Right ventricle myocardium superior (tissue), 1 donor: Measurements from ENCODE around the gene TMEM250. TPM values are rescaled to one million over a fixed set of nuclear protein-coding genes. Genes with fewer than 3 reads are reported as not detected.
"Not testable (repeated sequence)": the region's sequence is repeated elsewhere in the genome, so short reads cannot be mapped to it uniquely, and the experiment has no call there.

Source experiments
- ATAC-seq: fragments of 200-7000 bp; cut with Tn5 transposase; one replicate; pipeline ENCODE4 v1.9.1; 2020; ENCODE audit warnings: mild to moderate bottlenecking; ENCODE audit not compliant: poor library complexity
- DNase-seq: peaks from one replicate; pipeline ENCODE4 v3.0.0-alpha.2; 2020
- intact Hi-C: fragments of 100-400 bp; cut with DNase I; formaldehyde crosslinking; loops from one replicate; pipeline ENCODE4 v1.11.2; 2022
- total RNA-seq: library from RNA; stranded (reverse); fragmentation: NEBNext Ultra II Directional; extraction: Animal tissue kit (Norgen Biotek cat#: 25700); gene quantifications from one replicate; pipeline ENCODE4 v1.2.1, GENCODE V29; 2021
- donor health status: DM: no; HTN: yes; CAD: no; lungs with severe emphysema.

Gene TMEM250
- total RNA-seq, 1 donor from 2014 or later = 16.4 TPM

GRCh38 chr9:136103651-136104487 is 14.8 kb downstream of the TMEM250 start:
- DNase-seq (no peak), ATAC-seq (no peak)
- intact Hi-C loops = no loop called here

- ATAC-seq, intact Hi-C loops, DNase-seq: not testable (repeated sequence)
Observed at GRCh38 chr9:136101615-136102074, 17.0 kb downstream of the TMEM250 start.

DNA sequence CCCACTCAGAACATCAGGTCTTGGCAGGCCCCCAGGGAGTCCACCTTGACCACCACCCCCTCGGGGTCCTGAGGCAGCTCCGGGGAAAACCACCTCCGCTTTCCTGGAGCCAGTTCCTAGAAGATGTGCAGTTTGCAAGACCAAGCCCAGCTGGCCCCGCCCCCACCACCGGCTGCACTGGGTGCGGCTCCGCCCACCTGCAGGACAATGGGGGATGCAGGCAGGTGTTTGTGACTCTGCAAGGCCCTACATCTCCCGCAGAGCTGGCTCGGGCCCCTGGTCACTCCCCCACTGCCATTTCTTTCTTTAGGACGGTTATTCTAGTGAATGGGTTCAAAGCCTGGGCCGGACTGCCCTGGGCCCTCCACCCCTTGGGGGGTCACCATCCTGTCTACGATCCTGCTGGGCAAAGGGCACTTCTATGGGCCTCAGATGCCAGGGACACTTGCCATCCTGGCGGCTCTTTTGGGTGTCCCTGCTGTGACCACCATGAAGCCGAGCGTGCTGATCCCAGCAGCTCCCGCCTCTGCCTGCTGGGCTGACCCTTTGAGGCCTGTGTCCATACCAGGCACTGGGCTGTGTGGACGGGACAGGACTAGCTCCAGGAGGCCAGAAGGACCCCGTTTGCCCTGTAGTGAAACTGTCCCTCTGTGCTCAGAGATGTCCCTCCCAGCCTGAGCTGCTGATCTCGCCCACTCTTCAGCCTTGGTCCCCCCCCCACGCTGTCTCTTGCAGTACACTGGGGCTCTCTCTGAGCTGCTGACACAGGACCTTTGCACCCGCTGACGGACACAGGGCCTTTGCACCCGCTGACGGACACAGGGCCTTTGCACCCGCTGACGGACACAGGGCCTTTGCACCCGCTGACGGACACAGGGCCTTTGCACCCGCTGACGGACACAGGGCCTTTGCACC is 17.7 kb downstream of the TMEM250 start:
- no peak for ATAC-seq
- DNase-seq = no peak
- intact Hi-C loops = no loop called here

DNA sequence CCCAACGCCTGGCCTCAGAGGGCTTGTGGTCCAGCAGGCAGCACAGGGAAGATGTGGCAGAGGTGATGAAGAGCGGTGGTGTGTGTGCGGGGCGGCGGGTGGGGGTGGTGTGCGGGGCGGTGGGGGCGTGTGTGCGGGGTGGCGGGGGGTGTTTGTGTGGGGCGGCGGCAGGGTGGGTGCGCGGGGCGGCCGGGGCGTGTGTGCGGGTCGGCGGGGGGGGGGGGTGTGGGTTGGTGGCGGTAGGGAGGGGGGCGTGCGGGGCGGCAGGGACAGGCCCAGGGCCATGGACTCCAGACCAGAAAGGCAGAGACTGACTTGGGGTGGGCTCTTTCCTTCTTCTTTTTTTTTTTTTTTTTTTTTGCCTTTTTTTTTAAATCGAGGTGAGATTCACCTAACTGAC is 19.1 kb downstream of the TMEM250 start:
- ATAC-seq (no peak), DNase-seq (no peak)
- intact Hi-C loops = no loop called here

DNA sequence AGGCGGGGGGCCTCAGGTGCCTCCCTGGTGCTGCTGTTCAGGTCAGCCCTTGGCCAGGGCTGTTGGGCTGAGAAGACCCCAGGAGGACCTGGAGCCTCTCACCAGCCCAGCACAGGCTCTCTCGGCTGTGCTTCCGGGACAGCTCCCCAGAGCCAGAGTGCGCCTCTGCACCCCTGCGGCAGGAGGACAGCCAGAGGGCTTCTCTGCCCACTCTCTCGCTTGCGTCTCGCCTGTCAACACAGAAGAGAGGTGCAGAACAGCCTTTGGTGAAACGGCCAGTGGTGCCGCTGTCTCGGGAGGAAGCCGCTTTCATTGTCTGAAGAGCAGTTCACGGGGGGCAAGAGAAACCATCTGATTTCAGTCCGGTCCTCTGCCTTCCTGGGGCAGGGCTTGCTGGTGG is 19.8 kb downstream of the TMEM250 start:
- DNase-seq (peak; percentile 55), ATAC-seq (peak; percentile 6)
- intact Hi-C loops = no loop called here

- ATAC-seq (no peak), DNase-seq (no peak)
- intact Hi-C loops = no loop called here
Observed at GRCh38 chr9:136098210-136098609, 20.5 kb downstream of the TMEM250 start.

- ATAC-seq = no peak
Observed at GRCh38 chr9:136096505-136097001, 22.1 kb downstream of the TMEM250 start.

DNA sequence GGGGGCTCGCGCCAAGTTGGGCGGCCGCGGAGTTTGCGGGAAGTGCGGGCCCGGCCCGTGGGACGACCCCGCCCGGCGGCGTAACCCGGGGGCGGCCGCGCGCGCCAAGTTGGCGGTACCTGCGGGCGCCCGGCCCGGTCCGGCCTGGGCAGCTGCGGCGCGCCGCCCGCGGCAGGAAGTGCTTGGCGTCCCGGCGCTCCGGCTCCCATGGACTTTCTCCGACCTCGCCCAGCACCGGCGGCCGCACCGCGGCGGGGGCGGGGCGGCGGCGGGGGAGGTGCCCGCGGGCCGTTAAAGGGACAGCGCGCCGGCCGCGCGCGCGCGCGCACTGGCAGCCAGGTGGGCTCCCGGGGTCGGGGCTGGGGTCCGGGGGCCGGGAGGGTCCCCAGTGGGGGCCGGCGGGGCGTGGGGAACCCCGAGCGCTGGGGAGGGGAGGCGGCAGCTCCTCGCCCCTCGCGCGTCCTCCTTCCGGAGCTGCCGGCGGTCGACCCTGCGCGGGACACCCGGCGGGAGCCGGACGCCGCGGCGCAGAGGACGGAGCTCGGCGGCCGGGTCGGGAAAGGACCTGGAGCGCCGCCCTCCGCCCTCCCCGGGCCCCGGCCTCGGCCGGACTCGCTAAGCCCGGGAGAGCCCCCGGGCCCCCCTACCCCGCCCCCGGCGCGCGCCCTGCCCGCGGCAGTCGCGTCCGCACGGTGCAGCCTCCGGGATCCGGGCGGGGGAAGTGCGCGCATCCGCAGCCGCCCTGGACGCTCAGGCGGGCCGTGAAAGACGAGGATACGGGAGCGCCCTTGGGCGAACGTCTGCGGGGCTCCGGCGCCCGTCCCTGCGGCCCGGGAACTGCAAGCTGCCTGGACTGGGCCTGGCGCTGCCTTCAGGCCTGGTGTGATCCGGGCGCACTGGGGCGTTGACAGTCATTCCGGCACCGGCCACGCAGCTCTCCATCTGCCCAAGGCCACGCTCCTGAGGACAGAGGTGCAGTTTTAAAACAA is 23.3 kb downstream of the TMEM250 start, which contains the start of gene NACC2:
Gene NACC2, minus strand, starts transcription at position 220 of the 989 bp plus-strand sequence. CDS start 44,768 bp downstream, outside the sequence.
- peak; percentile 46 for ATAC-seq
- peak; percentile 87 for DNase-seq
- intact Hi-C loops = no loop called here

More at GRCh38 chr9:136096505-136097001, 22.1 kb downstream of the TMEM250 start:
- DNase-seq = no peak
- intact Hi-C loops = no loop called here

DNA sequence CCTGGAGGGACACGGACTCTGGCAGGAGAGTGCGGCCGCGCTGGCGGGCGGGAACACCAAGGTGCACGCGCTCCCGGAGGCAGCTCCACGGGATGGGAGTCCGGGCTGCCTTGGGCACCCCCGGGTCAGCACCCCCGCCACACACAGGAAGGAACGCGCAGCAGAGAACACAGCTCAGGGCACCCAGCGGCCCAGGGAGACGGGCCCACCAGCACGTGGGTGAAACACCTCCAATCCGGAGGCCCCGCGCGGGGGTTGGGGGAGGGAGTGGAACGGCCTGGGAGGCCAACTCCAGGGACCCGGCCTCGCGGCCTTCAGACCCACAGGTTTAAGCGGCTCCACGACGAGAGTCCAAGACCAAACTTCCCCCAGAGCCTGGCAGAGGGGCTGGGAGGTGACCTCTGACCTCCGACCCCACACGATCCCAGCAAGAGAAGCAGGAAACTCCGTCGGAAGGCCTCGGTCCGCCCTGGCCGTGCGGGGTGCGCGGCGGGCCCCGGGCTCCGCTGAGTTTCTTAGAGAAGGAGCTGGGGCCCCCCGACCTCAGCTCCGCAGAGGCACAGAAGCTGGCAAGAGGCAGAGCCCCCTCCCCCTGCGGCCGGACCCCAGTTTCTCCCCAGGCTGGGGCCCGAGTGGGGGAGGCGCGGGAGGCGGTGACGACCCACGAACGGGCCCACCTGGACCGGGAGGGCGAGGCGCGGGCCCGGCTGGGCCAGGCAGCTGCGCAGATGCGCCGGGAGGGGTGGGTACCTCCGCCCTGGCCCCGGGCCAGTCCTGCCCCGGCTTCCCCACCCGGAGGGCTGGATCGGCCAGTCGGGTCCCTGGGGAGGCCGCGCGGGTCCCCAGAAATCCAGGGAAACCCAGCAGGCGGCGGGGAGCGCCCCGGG is 24.4 kb downstream of the TMEM250 start:
- peak; percentile 90 for DNase-seq
- intact Hi-C loops = no loop called here

DNA sequence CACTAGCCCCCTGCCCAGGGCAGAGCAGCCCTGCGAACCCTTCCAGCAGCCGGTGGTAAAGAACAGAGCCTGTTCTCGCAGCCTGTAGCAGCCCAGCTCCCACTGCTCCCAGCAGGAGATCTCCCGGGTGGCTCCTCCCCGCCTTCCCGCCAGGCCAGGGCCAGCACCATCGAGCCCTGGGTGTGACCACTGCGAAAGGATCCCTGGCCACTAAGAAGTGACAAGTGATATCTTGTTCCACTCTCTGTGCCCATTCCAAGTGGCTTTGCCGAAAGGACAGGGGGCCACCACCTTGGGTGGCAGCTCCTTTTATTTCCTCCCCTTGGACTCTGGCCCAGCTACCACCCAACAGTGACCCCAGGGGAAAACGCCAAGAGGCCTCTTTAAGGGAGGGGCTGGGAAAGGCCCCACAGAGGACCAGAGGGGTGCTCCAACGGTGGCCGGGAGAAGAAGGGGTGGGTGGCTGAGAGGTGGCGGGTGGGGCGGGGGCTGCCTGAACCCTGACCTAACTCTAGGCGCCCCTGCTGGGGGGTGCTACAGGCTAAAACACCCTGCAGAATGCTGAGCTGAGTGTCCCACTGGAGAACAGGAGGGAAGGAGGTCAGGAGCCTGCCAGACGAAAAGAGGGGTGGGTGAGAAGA is 25.2 kb downstream of the TMEM250 start:
- intact Hi-C loops = no loop called here
- peak; percentile 36 for ATAC-seq
- peak; percentile 73 for DNase-seq

More for the DNA sequence above, 24.4 kb downstream of the TMEM250 start:
- peak; percentile 70 for ATAC-seq

DNA sequence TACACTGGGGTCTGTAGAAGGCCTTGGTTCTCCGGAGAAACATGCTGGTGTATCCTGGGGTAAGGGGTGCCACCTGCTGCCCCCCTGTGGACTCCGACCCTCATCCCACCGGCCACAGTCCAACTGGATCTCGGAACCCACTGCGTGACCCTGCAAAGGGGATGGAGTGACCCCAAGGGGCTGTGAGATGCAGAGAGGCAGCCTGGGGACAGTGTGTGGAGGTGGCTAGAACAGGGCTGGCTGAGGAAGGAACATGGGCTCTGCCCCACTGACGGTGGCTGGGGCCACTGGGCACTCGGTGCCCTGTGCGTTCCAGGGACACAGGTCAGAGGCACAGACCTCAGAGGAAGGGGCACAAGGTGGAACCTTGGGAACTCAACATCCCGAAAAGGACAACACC is 25.9 kb downstream of the TMEM250 start:
- intact Hi-C loops = no loop called here
- no peak for DNase-seq
- ATAC-seq = no peak

- intact Hi-C loops = no loop called here
- no peak for ATAC-seq
Observed at GRCh38 chr9:136092353-136092650, 26.4 kb downstream of the TMEM250 start.

DNA sequence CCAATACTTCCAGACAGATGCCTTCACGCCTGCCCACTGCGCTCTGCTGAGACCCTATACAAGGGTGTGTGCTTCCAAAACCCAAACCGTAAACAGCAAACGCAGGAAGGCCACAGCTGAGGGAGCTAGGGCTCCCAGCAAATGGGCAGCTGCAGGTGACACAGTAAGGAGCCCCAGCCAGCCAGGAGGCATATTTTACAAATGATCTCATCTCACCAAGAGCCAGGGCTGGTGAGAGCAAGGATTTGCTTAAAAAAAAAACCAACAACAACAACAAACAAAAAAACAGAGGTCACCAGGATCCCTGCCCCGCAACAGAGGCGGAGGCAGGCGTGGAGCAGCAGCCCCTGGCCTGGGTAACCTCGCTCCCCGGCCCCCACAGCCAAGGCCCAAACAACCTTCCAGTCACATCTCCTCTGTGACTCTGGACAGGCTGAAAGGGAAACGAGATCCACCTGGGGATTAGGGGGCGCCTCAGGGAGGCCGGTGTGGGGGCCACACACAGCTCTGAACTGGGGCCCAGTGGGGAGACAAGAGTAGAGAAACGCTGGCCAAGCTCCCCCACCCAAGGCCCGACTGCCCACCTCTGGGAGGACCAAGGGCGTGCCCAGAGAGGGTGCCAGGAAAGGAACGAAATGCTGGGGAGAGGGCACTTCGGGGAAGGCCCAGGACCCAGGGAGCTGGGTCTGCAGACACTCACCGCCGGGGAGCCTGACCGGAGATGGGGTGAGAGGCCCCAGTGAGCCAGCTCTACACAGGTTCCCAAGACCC is 26.9 kb downstream of the TMEM250 start:
- intact Hi-C loops = no loop called here
- ATAC-seq (no peak), DNase-seq (no peak)

More at GRCh38 chr9:136092353-136092650, 26.4 kb downstream of the TMEM250 start:
- no peak for DNase-seq

GRCh38 chr9:136090768-136091581 is 27.7 kb downstream of the TMEM250 start:
- ATAC-seq (peak; percentile 28), DNase-seq (peak; percentile 78)
- intact Hi-C loops = no loop called here

DNA sequence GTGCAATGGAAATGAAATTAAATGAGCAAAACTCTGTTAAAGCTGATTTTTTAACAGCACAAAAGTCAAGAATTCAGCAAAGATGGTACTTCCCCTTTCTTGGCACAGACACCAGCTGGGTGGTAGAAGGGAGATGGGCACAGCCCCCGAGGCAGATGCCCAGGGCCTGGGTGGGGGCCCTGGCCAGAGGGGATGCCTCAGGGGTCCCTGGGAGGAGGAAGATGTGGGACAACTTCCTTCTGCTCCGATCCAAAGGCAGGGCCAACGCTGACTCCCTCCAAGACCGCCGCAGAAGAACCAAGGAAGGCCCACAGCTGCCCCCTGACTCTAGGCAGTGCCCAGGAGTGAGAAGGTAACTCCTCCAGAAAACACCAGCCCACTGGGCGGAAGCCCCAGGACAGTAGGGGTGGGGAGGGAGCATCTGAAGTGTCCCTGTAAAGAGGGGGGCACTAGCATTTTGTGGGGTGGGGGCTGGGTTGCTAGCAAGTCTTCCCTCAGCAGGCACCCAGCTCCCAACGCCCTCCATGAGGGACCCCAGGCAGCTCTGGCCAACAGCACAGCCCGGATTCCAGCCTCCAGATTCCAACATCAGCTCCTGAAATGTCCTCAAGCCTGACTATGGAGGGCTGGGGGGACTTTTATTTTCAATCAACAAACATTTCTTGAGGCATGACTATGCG is 28.5 kb downstream of the TMEM250 start:
- peak; percentile 45 for DNase-seq
- ATAC-seq = no peak
- intact Hi-C loops = no loop called here
